A549 (cell line): Measurements from ENCODE around the gene KIF7.

Experiments
- BHLHE40 ChIP-seq: IDR thresholded peaks from 2 replicates; pipeline ENCODE4 v1.6.1; 2012; ENCODE audit warnings: low read depth, low read length, inconsistent platforms
- CTCF ChIP-seq: fragments of >200 bp; sonication (Bioruptor Twin); formaldehyde crosslinking; IDR thresholded peaks from 3 replicates; pipeline ENCODE4 v1.5.1; 2016
- EHMT2 ChIP-seq: fragments of 200-600 bp; sonication (generic); IDR thresholded peaks from 2 replicates; pipeline ENCODE4 v1.6.1; 2016; ENCODE audit warnings: antibody characterized with exemption, low read depth, mild to moderate bottlenecking, moderate library complexity
- EP300 ChIP-seq, 2 experiments: fragments of >200 bp; sonication (Bioruptor Twin); formaldehyde crosslinking; IDR thresholded peaks; 2 replicates in 1 of 2; 3 replicates in 1 of 2; pipeline ENCODE4 v1.6.1; 2016 to 2017
- ESRRA ChIP-seq: fragments of 150-350 bp; IDR thresholded peaks from 2 replicates; pipeline ENCODE4 v1.6.1; 2014; ENCODE audit warnings: mild to moderate bottlenecking, low read length, borderline replicate concordance
- PHF8 ChIP-seq: fragments of 200-600 bp; sonication (generic); IDR thresholded peaks from 2 replicates; pipeline ENCODE4 v1.6.1; 2016; ENCODE audit warnings: low read depth, mild to moderate bottlenecking, antibody characterized with exemption, moderate library complexity, borderline replicate concordance
- POLR2A ChIP-seq: IDR thresholded peaks from 2 replicates; pipeline ENCODE4 v1.6.1; 2012; ENCODE audit warnings: mild to moderate bottlenecking, low read length
- RNF2 ChIP-seq: fragments of 200-600 bp; sonication (generic); IDR thresholded peaks from 2 replicates; pipeline ENCODE4 v1.6.1; 2016; ENCODE audit warnings: low read depth, mild to moderate bottlenecking, antibody characterized with exemption, moderate library complexity, borderline replicate concordance
- SMC3 ChIP-seq: fragments of >200 bp; sonication (Bioruptor Twin); formaldehyde crosslinking; IDR thresholded peaks from 3 replicates; pipeline ENCODE4 v1.6.1; 2018; ENCODE audit warnings: inconsistent platforms
- ZFP36 ChIP-seq: fragments of 450-650 bp; IDR thresholded peaks from 2 replicates; pipeline ENCODE4 v1.6.1; 2014; ENCODE audit warnings: borderline replicate concordance; ENCODE audit not compliant: partially characterized antibody

GRCh38 chr15:89632563-89633430 is 22.5 kb downstream of the KIF7 start:
- TF ChIP-seq CTCF (no peak), RNF2 (no peak), ESRRA (no peak), ZFP36 (no peak), POLR2A (no peak), PHF8 (no peak), BHLHE40 (no peak), SMC3 (no peak), EHMT2 (no peak), EP300 (IDR thresholded peaks at IDR 0.05) (no peak)
